Neutrophil (primary cell): Measurements from ENCODE around the gene HSPBP1.

ENCODE experiments used
- H3K27ac ChIP-seq: fragments of 200-600 bp; sonication (generic); 2 replicates; pipeline ENCODE4 v1.5.1; 2016; ENCODE audit warnings: mild to moderate bottlenecking, moderate library complexity
- H3K27me3 ChIP-seq: fragments of 200-600 bp; sonication (generic); 2 replicates; pipeline ENCODE4 v1.6.0; 2016; ENCODE audit warnings: mild to moderate bottlenecking
- H3K36me3 ChIP-seq: fragments of 200-600 bp; sonication (generic); 2 replicates; pipeline ENCODE4 v1.5.1; 2017
- H3K4me1 ChIP-seq, 2 experiments: fragments of 200-600 bp in 1 of 2; sonication (generic) in 1 of 2; 1 replicate in 1 of 2; 2 replicates in 1 of 2; pipeline versions ENCODE4 v1.5.1 to v1.6.1; 2013 to 2016; ENCODE audit warnings: low read depth in 1 of 2, low read length in 1 of 2, mild to moderate bottlenecking in 1 of 2, moderate library complexity in 1 of 2; ENCODE audit not compliant: control insufficient read depth in 1 of 2, insufficient read depth in 1 of 2
- H3K4me3 ChIP-seq, 2 experiments: fragments of 200-600 bp in 1 of 2; sonication (generic) in 1 of 2; 1 replicate in 1 of 2; 2 replicates in 1 of 2; pipeline ENCODE4 v1.5.1; 2013 to 2016; ENCODE audit warnings: low read depth in 1 of 2, low read length in 1 of 2, mild to moderate bottlenecking in 1 of 2, moderate library complexity in 1 of 2
- H3K9me3 ChIP-seq: fragments of 200-600 bp; sonication (generic); 2 replicates; pipeline ENCODE4 v1.5.1; 2016
- TF ChIP-seq, protein P1 (sequence below): fragments of 200-600 bp; sonication (generic); IDR thresholded peaks from 2 replicates; pipeline ENCODE4 v1.5.1; 2016; ENCODE audit warnings: antibody characterized with exemption

HSPBP1 gene

DNA sequence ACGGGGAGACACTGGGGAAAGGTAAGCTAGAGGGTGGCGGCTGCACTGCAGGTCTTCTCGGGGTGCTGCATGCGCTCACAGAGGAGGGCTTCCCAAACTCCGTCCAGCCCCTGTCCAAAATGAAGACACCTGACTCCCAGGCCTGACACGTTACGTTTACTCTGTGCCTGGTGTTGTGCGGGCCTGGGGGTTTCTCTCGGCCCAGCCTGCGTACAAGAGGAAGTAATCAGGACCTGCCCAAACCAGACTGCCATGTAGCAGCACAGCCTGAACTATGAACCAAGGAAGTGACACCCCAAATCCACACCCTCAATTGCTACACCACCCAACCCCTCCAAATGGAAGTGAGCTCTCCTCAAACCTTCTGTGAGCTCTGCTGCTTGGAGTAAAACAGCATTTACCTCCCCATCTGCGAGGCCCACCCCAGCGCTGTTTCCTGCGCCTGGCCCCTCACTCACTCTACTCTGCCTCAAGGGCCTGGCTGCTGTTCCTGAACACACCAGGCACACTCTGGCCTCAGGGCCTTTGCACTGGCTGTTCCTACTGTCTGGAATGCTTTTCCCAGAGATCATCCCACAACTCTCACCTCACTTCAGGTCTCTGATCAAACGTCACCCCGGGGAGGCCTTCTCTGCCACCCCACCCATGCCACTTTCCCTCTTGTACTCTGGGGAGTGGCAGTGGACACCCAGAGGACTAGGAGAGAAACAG lies 3.0 kb downstream of the HSPBP1 start:
- Histone ChIP-seq H3K9me3 (no peaks in the 10 kb centered on the region), H3K36me3 (no peaks in the 10 kb centered on the region), H3K27me3 (no peaks in the 10 kb centered on the region), H3K27ac (no peak overlapping the region), H3K4me3 (no peak overlapping the region), H3K4me1 (peaks cover 6 to 14% of the 10 kb centered on the region in 2 experiments)
- TF ChIP-seq, protein P1, sequence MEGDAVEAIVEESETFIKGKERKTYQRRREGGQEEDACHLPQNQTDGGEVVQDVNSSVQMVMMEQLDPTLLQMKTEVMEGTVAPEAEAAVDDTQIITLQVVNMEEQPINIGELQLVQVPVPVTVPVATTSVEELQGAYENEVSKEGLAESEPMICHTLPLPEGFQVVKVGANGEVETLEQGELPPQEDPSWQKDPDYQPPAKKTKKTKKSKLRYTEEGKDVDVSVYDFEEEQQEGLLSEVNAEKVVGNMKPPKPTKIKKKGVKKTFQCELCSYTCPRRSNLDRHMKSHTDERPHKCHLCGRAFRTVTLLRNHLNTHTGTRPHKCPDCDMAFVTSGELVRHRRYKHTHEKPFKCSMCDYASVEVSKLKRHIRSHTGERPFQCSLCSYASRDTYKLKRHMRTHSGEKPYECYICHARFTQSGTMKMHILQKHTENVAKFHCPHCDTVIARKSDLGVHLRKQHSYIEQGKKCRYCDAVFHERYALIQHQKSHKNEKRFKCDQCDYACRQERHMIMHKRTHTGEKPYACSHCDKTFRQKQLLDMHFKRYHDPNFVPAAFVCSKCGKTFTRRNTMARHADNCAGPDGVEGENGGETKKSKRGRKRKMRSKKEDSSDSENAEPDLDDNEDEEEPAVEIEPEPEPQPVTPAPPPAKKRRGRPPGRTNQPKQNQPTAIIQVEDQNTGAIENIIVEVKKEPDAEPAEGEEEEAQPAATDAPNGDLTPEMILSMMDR: no peak

DNA sequence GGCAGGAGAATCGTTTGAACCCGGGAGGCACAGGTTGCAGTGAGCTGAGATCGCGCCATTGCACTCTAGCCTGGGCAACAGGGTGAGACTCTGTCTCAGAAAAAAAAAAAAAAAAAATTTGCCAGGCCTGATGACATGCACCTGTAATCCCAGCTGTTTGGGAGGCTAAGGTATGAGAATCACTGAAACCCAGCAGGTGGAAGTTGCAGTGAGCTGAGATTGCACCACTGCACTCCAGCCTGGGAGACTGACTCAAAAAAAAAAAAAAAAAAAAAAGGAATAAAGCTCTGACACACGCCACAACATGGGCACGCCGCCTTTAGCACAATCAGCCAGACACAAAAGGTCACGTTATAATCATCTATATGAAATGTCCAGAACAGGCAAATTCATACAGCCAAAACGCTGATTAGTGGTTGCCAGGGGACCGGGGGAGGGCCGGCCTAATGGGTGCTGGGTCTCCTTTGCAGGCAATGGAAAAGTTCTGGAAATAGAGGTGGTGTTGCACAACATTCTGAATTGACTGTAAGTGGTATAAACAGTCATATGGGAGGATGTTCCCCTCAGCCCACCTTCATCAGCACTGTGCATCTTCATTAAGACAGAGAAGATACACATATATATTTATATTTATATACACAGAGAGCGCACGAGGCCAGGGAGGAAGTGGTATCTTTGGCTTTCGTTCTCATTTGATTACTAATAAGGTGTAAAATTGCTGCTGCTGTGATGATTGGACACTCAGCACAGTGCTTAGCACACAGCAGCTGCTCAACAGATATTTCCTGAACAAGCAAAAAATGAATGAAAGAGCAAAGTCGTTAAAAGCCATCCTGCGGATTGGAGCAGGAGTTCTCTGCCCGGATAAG lies 3.8 kb downstream of the HSPBP1 start:
- TF ChIP-seq, protein P1: no peak
- Histone ChIP-seq H3K9me3 (no peaks in the 10 kb centered on the region), H3K36me3 (no peaks in the 10 kb centered on the region), H3K27ac (no peak overlapping the region), H3K27me3 (no peaks in the 10 kb centered on the region), H3K4me1 (peaks cover 6 to 14% of the 10 kb centered on the region in 2 experiments), H3K4me3 (no peak overlapping the region)

DNA sequence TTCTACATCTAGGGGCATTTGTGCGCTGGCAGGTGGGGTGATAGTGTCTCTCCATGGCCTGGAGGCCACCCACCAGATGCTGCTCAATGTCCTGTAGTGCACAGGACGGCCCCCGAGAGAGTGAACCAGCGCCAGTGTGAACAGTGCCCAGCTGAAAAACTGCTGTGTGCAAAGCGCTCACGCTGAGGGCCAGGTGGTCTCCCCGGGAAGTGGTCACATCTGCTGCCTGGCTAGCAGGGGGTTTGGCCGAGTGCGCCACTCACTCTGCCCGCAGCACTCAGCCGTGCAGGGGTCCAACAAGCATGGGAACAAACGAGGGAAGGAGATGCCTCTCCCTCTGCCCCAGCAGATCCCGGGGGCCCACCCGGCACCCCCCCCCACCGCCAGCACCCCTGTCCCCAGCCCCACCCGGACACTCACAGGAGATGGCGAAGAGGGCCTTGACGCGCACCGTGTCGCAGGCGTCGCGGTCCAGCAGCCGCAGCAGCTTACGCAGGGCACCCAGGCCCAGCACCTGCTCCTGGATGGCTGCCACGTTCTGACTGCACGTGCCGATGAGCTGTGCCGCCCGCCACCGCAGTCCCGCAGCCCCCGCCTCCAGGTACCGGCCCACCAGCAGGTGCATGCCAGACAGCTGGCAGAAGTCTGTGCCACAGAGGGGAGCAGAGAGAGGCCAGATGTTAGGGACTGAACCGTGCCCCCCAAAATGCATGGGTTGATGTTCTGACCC lies 5.8 kb downstream of the HSPBP1 start:
- Histone ChIP-seq H3K27ac (no peak overlapping the region), H3K4me3 (no peak overlapping the region), H3K36me3 (no peaks in the 10 kb centered on the region), H3K27me3 (no peaks in the 10 kb centered on the region), H3K4me1 (no peaks in the 10 kb centered on the region), H3K9me3 (no peaks in the 10 kb centered on the region)
- TF ChIP-seq, protein P1: no peak

DNA sequence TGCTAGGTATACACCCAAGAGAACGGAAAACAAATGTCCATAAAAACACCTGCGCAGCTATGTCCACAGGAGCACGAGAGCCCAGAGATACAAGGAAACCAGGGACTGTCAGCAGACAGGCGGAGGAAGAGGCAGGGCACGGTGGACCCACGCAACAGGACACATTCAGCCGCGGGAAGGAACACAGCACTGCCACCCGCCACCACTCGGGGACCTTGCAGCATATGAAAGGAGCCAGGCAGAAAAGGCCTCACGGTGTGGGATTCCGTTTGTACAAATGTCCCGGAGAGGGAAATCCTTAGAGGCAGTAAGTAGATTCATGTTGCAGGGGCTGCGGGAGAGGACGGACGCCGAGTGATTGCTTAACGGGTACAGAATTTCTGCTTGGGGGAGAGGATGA lies 7.8 kb downstream of the HSPBP1 start:
- H3K27ac ChIP-seq: no peak overlapping the region
- no peaks in the 10 kb centered on the region for H3K9me3 ChIP-seq
- H3K4me1 ChIP-seq: no peaks in the 10 kb centered on the region
- no peaks in the 10 kb centered on the region for H3K36me3 ChIP-seq
- H3K27me3 ChIP-seq: no peaks in the 10 kb centered on the region
- TF ChIP-seq, protein P1: no peak
- no peak overlapping the region for H3K4me3 ChIP-seq

DNA sequence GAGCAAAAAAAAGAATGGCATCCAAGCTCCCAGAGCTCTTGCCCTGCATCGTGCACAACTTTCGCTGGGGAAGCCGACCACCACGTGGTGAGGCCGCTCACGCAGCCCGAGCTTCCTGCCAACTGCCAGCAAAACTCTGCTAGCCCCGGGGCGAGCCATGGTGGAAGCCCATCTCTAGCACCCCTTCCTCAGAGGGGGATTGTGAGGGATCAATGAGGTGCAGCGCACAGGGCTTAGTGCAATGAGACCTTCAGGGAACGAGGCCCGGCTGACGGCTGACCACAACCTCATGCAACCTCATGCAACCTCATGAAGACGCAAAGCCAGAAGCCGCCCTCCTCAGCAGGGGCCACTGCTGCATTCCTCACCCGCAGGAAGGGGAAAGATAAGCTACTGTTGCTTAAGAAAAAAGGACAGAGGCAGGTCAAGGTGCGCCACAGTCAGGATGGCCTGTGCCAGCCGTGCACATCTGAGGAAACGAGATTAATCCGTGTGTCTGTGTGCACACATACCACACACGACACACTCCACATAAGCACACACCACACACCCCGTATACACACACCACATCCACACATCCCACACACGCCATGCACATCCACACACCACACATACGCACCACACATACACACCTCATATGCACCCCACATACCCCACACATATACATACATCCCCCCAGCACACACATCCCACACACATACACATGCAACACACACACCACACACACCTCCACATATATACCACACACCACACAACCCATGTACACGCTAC lies 9.6 kb downstream of the HSPBP1 start:
- H3K27me3 ChIP-seq: no peaks in the 10 kb centered on the region
- H3K4me1 ChIP-seq: no peaks in the 10 kb centered on the region
- no peaks in the 10 kb centered on the region for H3K9me3 ChIP-seq
- H3K36me3 ChIP-seq: no peaks in the 10 kb centered on the region
- no peak overlapping the region for H3K4me3 ChIP-seq
- TF ChIP-seq, protein P1: no peak
- H3K27ac ChIP-seq: no peak overlapping the region
